ENCODE measurements around the gene ATF7.

DNA sequence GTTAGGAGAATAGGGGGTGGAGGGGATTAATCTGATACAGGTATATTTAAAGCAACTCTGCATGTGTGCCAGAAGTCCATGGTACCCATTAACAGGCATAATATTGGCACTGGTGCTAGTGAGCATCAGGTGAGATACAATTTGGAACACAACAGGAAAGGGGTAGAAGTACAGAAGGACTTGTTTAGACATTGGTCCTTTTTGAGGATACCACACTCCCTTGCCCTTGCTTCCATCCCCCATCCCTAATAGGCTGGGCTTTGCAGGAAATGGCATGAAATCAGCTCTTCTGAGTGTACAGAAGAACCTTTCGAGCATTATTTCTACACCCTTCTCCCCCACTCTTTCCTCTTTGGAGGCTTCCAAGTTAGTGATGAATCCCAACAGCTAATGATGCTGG, 157.9 kb downstream of the ATF7 start:
- TF ChIP-seq, protein P1, sequence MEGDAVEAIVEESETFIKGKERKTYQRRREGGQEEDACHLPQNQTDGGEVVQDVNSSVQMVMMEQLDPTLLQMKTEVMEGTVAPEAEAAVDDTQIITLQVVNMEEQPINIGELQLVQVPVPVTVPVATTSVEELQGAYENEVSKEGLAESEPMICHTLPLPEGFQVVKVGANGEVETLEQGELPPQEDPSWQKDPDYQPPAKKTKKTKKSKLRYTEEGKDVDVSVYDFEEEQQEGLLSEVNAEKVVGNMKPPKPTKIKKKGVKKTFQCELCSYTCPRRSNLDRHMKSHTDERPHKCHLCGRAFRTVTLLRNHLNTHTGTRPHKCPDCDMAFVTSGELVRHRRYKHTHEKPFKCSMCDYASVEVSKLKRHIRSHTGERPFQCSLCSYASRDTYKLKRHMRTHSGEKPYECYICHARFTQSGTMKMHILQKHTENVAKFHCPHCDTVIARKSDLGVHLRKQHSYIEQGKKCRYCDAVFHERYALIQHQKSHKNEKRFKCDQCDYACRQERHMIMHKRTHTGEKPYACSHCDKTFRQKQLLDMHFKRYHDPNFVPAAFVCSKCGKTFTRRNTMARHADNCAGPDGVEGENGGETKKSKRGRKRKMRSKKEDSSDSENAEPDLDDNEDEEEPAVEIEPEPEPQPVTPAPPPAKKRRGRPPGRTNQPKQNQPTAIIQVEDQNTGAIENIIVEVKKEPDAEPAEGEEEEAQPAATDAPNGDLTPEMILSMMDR (CRISPR knock-in tag; IDR thresholded peaks at IDR 0.05) = no peak
- TF ChIP-seq POLR2A (IDR thresholded peaks at IDR 0.05; ENCODE audit: insufficient read depth in 1 of 2, low read depth in 2 of 2, low read length in 2 of 2) (peak in 1 of 2 experiments; percentile 50; a peak in 1 of 4 replicates), CEBPB (IDR thresholded peaks at IDR 0.05; ENCODE audit: borderline replicate concordance, low read depth, low read length) (no peak), ZBTB1 (CRISPR knock-in tag; IDR thresholded peaks at IDR 0.05; ENCODE audit: borderline replicate concordance) (no peak), ZNF180 (CRISPR knock-in tag; IDR thresholded peaks at IDR 0.05; ENCODE audit: borderline replicate concordance, low read depth) (no peak), RNF2 (conservative IDR thresholded peaks at IDR 0.05; ENCODE audit: low read depth) (no peak)
- TF ChIP-seq, protein P2, sequence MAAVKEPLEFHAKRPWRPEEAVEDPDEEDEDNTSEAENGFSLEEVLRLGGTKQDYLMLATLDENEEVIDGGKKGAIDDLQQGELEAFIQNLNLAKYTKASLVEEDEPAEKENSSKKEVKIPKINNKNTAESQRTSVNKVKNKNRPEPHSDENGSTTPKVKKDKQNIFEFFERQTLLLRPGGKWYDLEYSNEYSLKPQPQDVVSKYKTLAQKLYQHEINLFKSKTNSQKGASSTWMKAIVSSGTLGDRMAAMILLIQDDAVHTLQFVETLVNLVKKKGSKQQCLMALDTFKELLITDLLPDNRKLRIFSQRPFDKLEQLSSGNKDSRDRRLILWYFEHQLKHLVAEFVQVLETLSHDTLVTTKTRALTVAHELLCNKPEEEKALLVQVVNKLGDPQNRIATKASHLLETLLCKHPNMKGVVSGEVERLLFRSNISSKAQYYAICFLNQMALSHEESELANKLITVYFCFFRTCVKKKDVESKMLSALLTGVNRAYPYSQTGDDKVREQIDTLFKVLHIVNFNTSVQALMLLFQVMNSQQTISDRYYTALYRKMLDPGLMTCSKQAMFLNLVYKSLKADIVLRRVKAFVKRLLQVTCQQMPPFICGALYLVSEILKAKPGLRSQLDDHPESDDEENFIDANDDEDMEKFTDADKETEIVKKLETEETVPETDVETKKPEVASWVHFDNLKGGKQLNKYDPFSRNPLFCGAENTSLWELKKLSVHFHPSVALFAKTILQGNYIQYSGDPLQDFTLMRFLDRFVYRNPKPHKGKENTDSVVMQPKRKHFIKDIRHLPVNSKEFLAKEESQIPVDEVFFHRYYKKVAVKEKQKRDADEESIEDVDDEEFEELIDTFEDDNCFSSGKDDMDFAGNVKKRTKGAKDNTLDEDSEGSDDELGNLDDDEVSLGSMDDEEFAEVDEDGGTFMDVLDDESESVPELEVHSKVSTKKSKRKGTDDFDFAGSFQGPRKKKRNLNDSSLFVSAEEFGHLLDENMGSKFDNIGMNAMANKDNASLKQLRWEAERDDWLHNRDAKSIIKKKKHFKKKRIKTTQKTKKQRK (IDR thresholded peaks at IDR 0.05; ENCODE audit: low read length) = no peak

Data from HepG2 (cell line).